Astrocyte of the cerebellum (primary cell): ENCODE measurements around the gene RNF167.
"Not testable (repeated sequence)": the region's sequence is repeated elsewhere in the genome, so short reads cannot be mapped to it uniquely, and the experiment has no call there.

Experiments
- DNase-seq: peaks from one replicate; pipeline ENCODE4 v3.0.0-alpha.2; 2011; ENCODE audit warnings: low read depth
- H3K4me3 ChIP-seq: 2 replicates; pipeline ENCODE4 v1.5.1; 2011; ENCODE audit warnings: mild to moderate bottlenecking, low read depth, low read length, moderate library complexity
- CTCF ChIP-seq: IDR thresholded peaks from 2 replicates; pipeline ENCODE4 v1.5.1; 2012; ENCODE audit warnings: low read length, low read depth, moderate library complexity, mild to moderate bottlenecking; ENCODE audit errors: missing control alignments
- in situ Hi-C: cut with HindIII; loops from 2 replicates; pipeline ENCODE4 v1.10.0; 2017; ENCODE audit warnings: low sequenced_read_pairs

RNF167 gene

GRCh38 chr17:4903051-4903818 is 36.8 kb upstream of the RNF167 start, which contains the start of gene CHRNE:
TSS of gene CHRNE (minus strand) at chr17:4903098. CDS start at chr17:4903063, 35 bp downstream.
- TF ChIP-seq CTCF = peak; percentile 75
- no peak within 1 kb of the TSS for H3K4me3 ChIP-seq
- peak; percentile 71 for DNase-seq
- in situ Hi-C loops = no loop called here

- H3K4me3 ChIP-seq, in situ Hi-C loops, DNase-seq: not testable (repeated sequence)
Measured at GRCh38 chr17:4906642-4907041, 33.4 kb upstream of the RNF167 start.

GRCh38 chr17:4908301-4908700 is 31.8 kb upstream of the RNF167 start:
- no peak for DNase-seq
- H3K4me3 ChIP-seq = no peak overlapping the region
- TF ChIP-seq CTCF = no peak
- in situ Hi-C loops = no loop called here

- no peak overlapping the region for H3K4me3 ChIP-seq
- TF ChIP-seq CTCF = peak; percentile 89
- in situ Hi-C loops = no loop called here
- DNase-seq = peak; percentile 73
Measured at GRCh38 chr17:4908711-4909496, 31.2 kb upstream of the RNF167 start.

- in situ Hi-C loops = no loop called here
- TF ChIP-seq CTCF = no peak
- H3K4me3 ChIP-seq = no peak overlapping the region
- DNase-seq = no peak
Measured at GRCh38 chr17:4913994-4914393, 26.1 kb upstream of the RNF167 start.

GRCh38 chr17:4914551-4914950 is 25.5 kb upstream of the RNF167 start:
- in situ Hi-C loops, H3K4me3 ChIP-seq, DNase-seq: not testable (repeated sequence)

- H3K4me3 ChIP-seq = no peak overlapping the region
- no peak for TF ChIP-seq CTCF
- no peak for DNase-seq
- in situ Hi-C loops = no loop called here
Measured at GRCh38 chr17:4919511-4920047, 20.5 kb upstream of the RNF167 start.
